Omental fat pad (tissue), 4 donors: ENCODE measurements around the gene NUDT8. TPM values are rescaled to one million over a fixed set of nuclear protein-coding genes. Genes with fewer than 3 reads are reported as not detected.
"Not testable (repeated sequence)": the region's sequence is repeated elsewhere in the genome, so short reads cannot be mapped to it uniquely, and the experiment has no call there.

Source experiments
- ATAC-seq: fragments of 150-250 bp; one replicate; pipeline ENCODE4 v1.9.1; 2016; ENCODE audit warnings: mild to moderate bottlenecking, moderate library complexity; ENCODE audit not compliant: low FRiP score
- DNase-seq: peaks from one replicate; pipeline ENCODE4 v3.0.0-alpha.2; 2019; ENCODE audit warnings: low spot score
- total RNA-seq, 4 donors: library from RNA; depleted of rRNA; stranded (reverse); fragments of >200 nt; gene quantifications; one replicate each; pipeline ENCODE4 v1.1.0, GENCODE V29; 2016
- TF ChIP-seq, protein P1 (sequence below), 3 donors: fragments of 450-650 bp; IDR thresholded peaks; one replicate each; pipeline ENCODE4 v1.5.1; 2016 to 2017; ENCODE audit warnings: antibody characterized with exemption in 3 of 3, mild to moderate bottlenecking in 3 of 3, moderate library complexity in 2 of 3

NUDT8 gene
- total RNA-seq, 4 donors from 2014 or later: 5.5 to 15.4 (median 9.7) TPM

DNA sequence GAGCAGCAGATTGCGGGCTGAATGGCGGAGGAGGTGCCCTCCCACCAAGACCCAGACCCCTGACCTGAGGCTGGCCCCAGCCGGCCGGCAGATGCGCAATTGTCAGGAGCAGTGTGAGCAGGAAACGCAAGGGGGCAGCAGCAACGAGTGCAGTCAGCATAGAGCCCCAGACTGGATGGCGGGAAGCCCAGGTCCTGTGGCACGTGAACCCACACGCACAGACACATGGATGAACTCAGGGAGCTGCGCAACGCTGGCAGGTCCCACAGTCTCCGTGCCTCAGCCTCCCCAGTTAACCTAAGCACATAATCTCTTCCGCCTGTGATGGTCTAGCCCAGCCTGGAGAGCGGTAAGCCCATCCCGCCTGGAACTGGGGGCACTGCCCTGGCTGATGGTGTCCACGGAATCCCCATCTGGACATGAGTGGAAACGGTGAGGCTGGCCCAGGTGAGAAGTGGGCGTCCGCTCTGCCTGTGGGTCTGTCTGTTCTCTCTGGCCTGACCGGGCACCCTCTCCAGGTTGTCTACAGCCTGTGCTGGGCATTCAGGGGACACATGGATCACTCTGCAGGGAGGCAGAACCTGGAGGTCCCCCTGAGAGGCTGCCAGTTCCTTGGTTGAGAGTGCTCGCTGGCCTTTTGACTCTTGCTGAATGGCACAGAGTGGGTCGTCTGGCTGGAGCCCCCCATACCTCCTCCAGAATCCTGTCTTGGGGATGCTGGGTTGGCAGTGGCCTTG is 10.5 kb upstream of the NUDT8 start:
- peak; percentile 37 for ATAC-seq
- TF ChIP-seq, protein P1, sequence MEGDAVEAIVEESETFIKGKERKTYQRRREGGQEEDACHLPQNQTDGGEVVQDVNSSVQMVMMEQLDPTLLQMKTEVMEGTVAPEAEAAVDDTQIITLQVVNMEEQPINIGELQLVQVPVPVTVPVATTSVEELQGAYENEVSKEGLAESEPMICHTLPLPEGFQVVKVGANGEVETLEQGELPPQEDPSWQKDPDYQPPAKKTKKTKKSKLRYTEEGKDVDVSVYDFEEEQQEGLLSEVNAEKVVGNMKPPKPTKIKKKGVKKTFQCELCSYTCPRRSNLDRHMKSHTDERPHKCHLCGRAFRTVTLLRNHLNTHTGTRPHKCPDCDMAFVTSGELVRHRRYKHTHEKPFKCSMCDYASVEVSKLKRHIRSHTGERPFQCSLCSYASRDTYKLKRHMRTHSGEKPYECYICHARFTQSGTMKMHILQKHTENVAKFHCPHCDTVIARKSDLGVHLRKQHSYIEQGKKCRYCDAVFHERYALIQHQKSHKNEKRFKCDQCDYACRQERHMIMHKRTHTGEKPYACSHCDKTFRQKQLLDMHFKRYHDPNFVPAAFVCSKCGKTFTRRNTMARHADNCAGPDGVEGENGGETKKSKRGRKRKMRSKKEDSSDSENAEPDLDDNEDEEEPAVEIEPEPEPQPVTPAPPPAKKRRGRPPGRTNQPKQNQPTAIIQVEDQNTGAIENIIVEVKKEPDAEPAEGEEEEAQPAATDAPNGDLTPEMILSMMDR (IDR thresholded peaks at IDR 0.05): no peak
- DNase-seq: no peak

DNA sequence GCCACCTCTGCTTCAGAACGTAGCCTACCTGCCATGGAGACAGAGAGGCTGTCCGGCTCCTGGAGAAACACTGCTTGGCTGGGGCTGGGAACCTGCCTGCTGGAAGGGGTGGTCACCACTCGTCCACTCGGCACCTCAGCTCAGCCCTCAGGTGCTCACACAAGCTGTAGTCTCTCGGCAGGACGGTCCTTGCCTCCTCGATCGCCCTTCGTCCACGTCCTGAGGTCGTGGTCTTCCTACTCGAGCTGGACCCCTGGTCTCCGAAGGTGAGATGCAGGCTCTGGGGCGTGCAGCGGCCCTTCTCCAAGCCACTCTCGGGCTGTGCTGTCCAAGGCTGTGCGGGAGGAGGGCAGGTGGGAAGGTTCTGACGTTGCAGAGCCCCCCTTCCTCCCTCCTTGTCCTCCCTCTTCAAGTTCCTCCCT is 9.7 kb upstream of the NUDT8 start, which contains the start of gene TBX10:
Gene TBX10 (minus strand): TSS at position 326 of the 422 bp plus-strand sequence. CDS start 291 bp downstream, at position 35.
- no peak for DNase-seq
- no peak for ATAC-seq
- TF ChIP-seq, protein P1 (IDR thresholded peaks at IDR 0.05): no peak

DNA sequence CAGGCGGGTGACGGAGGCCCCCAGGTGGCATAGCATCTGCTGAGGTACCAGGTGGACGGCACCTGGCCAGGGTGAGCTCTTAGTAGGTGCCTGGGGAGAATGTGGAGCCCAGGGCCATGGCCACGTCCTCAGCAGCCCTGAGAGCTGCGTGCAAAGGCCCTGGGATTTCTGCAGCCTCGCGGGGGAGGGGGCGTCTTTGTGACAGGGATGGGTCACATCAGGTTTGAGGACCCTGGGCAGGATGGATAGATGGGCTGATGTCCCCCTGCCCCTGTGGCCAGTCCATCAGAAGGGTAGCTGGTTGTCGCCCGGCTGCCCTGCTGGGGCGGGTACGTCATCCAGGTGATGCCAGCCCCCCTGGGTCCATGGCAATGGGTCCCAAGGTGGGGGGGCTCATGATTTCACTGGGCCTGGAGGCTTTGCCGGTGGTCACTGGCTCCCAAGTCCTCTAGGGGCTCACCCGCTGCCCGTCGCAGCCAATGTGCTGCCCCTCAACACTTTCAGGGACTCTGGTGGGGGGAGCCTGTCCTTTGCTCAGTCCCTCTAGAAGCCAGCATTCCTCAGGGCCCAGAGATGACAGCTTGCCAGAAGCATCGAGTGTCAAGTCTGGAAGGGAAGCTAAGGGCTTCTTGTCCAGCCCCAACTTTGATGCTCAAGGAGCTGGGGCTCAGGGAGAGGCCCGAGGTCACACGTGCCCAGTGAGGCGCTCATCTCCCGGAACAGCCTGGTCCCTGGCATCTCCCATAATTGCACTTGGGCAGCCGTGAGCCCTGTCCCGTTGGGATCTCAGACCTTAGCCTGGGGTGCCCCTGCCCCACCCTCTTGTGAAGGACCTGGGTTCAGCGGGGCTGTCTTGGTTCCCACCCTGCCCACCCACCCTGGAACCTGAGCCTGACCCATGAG is 9.0 kb upstream of the NUDT8 start:
- ATAC-seq (no peak), DNase-seq (no peak)
- TF ChIP-seq, protein P1 (IDR thresholded peaks at IDR 0.05): no peak

DNA sequence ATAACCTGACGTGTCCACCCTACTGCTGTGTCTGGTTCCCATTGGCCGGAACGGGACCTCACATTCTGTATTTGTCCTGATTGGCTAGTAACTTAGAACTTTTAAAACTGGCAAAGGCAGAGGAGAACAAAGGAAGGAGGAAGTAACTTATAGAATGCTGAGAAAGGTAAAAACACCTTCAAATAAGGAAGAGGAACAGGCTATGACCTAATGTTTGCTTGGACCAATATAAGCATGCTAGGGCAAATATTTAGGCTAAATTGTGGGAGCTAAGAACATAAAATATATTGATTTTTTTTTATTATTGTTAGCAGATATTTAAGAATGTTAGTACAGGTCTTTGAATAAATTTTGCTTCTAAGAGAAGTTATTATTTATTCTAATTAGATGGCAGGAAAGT is 7.7 kb upstream of the NUDT8 start:
- not testable (repeated sequence) for DNase-seq, ATAC-seq

DNA sequence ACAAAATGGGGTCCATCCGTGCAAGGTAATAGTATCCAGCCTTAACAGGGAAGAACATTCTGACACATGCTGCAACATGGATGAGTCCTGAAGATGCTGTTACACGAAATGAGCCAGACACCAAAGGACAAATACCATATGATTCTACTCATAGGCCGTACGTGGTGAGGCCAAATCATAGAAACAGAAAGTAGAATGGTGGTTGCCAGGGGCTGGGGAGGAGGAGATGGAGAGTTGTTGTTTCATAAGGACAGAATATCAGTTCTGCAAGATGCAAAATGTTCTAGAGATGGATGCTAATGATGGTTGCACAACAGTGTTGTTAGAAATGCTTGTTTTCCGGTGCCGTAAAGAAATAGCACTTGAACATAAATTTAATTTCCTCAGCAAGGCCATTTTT is 7.2 kb upstream of the NUDT8 start:
- TF ChIP-seq, protein P1 (IDR thresholded peaks at IDR 0.05): no peak
- ATAC-seq (no peak), DNase-seq (no peak)

GRCh38 chr11:67635231-67635521 is 5.4 kb upstream of the NUDT8 start:
- DNase-seq (no peak), ATAC-seq (no peak)
- TF ChIP-seq, protein P1 (IDR thresholded peaks at IDR 0.05): no peak

DNA sequence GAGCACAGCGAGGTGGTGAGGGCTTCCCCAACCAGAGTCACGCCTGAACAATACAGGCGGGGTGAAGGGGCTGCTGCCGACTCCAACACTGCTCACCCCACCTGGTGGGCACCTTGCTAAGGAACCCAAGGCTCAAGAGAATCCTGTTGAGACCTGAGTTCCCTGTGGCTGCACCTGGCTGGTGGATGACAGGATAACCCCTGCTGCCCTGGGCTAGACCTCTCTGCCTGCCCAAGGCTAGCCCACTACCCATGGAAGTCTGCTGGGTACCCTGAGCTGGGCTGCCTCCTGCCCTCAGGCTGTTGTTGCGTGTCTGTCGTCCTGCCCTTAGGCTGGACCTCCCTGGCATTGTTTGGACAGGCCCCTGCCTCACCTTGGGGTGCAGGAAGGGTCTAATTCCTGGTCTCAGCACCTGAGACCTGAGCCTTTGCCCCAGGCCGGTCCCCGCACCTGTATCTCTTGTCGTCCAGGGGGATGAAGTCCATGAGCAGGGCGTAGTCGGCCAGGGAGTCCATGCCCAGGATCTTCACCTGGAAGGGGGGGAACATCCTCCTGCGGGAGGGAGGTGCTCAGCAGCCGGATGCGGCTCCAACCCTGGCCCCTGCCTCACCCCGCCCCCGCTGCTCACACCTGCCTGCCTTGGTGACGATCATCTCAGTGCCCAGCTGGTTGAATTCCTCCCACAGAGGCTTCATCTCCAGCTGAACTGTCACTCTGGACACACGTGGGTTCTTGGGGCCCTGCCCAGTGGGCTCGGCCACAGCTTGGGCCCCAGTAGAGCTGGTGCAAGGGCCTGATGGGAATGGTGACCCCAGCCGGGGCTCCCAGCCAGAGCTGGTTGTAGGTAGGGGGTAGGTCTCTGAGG is 4.9 kb upstream of the NUDT8 start:
- DNase-seq (no peak), ATAC-seq (no peak)
- TF ChIP-seq, protein P1 (IDR thresholded peaks at IDR 0.05): no peak
